Skeletal muscle tissue (tissue), 4 donors: ENCODE data around the gene INPP4A. TPM values are rescaled to one million over a fixed set of nuclear protein-coding genes. Genes with fewer than 3 reads are reported as not detected.

Experiments
- H3K27ac ChIP-seq: one replicate; pipeline ENCODE4 v1.7.0; 2013; ENCODE audit warnings: mild to moderate bottlenecking, low read depth, low read length, inconsistent platforms
- H3K27me3 ChIP-seq, 3 donors: one replicate each; pipeline ENCODE4 v1.7.0; 2013; ENCODE audit warnings: low read length in 3 of 3; ENCODE audit not compliant: control insufficient read depth in 3 of 3, insufficient read depth in 3 of 3
- H3K36me3 ChIP-seq, 3 donors: one replicate each; pipeline ENCODE4 v1.7.0; 2013; ENCODE audit warnings: low read length in 3 of 3; ENCODE audit not compliant: control insufficient read depth in 3 of 3, insufficient read depth in 3 of 3
- H3K4me1 ChIP-seq, 3 donors: one replicate each; pipeline ENCODE4 v1.7.0; 2013; ENCODE audit warnings: low read length in 3 of 3, mild to moderate bottlenecking in 3 of 3; ENCODE audit not compliant: control insufficient read depth in 3 of 3, insufficient read depth in 3 of 3
- H3K4me3 ChIP-seq, 3 donors: one replicate each; pipeline ENCODE4 v1.7.0; 2013; ENCODE audit warnings: low read length in 3 of 3
- H3K9ac ChIP-seq, 3 donors: one replicate each; pipeline ENCODE4 v1.7.0; 2013; ENCODE audit warnings: low read length in 3 of 3, mild to moderate bottlenecking in 3 of 3, moderate library complexity in 2 of 3, low read depth in 1 of 3
- H3K9me3 ChIP-seq, 3 donors: one replicate each; pipeline ENCODE4 v1.7.0; 2013; ENCODE audit warnings: low read length in 3 of 3; ENCODE audit not compliant: control insufficient read depth in 3 of 3
- total RNA-seq: library from RNA; depleted of rRNA; stranded (reverse); fragments of >200 nt; gene quantifications from one replicate; pipeline ENCODE4 v1.2.3, GENCODE V29; 2014
- donor health status: Osteomylitis.

INPP4A gene
- total RNA-seq, 1 donor from 2014 or later, result 12.5 TPM

DNA sequence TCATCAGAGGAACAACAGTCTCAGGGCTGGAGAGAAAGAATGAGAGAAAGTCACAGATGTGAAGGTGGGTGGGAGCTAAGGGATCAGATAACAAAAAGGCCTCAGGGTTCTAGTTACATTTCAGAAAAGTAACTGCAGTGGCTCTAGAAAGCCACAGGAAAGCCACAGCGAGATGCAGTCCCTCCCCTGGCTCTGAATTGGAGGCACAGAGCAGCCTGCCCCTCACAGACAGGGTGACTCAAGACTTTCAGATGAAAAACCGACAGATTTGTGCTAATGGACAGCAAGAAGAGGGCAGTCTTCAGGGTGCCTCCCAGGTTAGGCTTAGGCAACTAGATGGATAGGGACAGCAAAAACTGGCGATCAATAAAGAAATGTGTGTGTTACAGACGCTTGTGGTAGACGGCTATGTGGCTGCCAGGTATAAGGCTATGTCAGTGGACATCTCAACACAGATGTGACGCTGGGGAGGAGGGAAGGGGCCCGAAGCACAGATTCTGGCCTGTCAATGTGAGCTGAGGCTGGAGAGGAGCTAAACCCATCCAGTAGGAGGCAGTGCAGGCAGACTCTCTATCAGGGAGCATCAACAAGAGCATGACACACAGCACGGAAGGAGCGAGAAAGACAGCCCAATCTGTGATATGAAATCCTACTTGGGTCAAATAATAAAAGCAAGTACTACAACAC is 189.9 kb downstream of the INPP4A start:
- peaks cover 17 to 21% (median 18%) of the 10 kb centered on the region in 3 donors for H3K36me3 ChIP-seq
- no peaks in the 10 kb centered on the region for H3K9me3 ChIP-seq
- no peaks in the 10 kb centered on the region for H3K4me1 ChIP-seq
- no peak overlapping the region for H3K27ac ChIP-seq
- H3K9ac ChIP-seq, result no peak overlapping the region
- no peaks in the 10 kb centered on the region for H3K27me3 ChIP-seq
- no peak overlapping the region for H3K4me3 ChIP-seq

DNA sequence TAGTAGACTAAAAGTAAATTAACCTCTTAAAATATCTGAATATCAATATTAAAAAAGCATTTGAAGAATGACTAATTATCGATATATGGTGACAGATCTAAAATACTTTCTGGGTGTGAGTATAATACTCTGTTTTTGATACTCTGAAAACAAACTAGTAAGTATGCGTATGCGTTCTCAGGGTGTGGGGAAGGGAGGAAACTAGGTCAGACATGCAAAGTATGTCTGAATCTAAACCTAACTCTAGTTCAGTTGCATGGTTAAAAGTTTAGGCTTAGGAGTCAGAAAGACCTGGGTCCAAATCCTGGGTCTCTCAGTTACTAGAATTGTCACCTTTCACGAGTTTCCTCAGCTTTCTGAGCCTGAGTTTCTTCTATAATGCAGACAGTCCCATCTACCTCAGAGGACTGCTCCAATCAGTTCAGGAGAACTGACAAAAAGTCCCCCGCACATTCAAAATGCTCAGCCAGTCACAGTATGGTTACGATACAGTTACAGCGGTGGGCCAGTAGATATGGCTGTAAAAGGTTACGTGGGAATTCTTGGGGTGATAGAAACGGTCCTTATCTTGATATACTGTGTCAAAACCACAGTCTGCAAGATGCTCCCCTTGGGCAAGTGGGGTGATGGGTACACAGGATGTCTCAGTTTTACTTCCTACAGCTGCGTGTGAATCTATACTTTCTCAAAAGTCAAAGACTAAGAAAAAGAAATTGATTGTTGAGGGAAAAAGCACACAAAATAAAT is 192.9 kb downstream of the INPP4A start:
- Histone ChIP-seq H3K4me3 (no peak overlapping the region), H3K36me3 (peaks cover 12 to 24% (median 16%) of the 10 kb centered on the region in 3 donors), H3K27me3 (no peaks in the 10 kb centered on the region), H3K9me3 (no peaks in the 10 kb centered on the region), H3K27ac (no peak overlapping the region), H3K4me1 (no peaks in the 10 kb centered on the region), H3K9ac (no peak overlapping the region)

DNA sequence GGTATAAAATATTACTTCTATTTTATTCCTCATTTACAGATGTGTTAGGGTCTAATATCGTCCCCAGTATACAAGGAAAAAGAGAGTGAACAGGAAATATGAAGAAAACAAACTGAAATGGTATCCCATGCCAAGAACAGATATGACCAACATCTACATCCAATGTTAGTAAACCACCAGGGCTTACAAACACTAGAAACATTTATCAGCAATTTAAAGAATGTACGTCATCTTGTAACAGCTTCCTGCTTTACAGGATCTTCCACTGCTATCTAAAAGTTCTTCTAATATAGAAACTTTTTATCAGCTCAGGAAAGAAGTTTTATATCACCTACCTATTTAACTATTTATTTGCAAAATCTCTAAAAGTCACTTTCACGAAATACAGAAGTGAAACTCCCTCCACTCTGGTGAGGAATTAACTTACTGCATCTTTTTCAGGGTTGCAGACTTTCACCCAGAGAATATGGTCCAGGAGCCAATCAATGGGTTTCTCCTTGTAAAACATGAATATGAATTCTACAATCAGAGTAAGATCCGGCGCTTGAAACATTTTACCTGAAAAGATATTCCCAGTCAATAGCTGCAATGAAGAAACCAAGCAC is 198.9 kb downstream of the INPP4A start:
- Histone ChIP-seq H3K27ac (no peak overlapping the region), H3K36me3 (peaks cover 0 to 9% (median 6%) of the 10 kb centered on the region in 3 donors), H3K9me3 (no peaks in the 10 kb centered on the region), H3K4me1 (no peaks in the 10 kb centered on the region), H3K27me3 (no peaks in the 10 kb centered on the region), H3K4me3 (no peak overlapping the region), H3K9ac (no peak overlapping the region)

Other genes starting within 250 kb of the INPP4A start
- gene CNGA3, start 98.4 kb upstream of the INPP4A start, total RNA-seq, result 0.52 TPM
- gene COA5, start 163.7 kb downstream of the INPP4A start, total RNA-seq, result 26.6 TPM
- 49.1 TPM for gene UNC50, start 163.7 kb downstream of the INPP4A start, total RNA-seq